ENCODE measurements around the gene RBM24. TPM values are rescaled to one million over a fixed set of nuclear protein-coding genes. Genes with fewer than 3 reads are reported as not detected.

RBM24 gene
- total and polyA plus RNA-seq, 7 donors, result 1.3 to 34.1 (median 8.3) TPM

DNA sequence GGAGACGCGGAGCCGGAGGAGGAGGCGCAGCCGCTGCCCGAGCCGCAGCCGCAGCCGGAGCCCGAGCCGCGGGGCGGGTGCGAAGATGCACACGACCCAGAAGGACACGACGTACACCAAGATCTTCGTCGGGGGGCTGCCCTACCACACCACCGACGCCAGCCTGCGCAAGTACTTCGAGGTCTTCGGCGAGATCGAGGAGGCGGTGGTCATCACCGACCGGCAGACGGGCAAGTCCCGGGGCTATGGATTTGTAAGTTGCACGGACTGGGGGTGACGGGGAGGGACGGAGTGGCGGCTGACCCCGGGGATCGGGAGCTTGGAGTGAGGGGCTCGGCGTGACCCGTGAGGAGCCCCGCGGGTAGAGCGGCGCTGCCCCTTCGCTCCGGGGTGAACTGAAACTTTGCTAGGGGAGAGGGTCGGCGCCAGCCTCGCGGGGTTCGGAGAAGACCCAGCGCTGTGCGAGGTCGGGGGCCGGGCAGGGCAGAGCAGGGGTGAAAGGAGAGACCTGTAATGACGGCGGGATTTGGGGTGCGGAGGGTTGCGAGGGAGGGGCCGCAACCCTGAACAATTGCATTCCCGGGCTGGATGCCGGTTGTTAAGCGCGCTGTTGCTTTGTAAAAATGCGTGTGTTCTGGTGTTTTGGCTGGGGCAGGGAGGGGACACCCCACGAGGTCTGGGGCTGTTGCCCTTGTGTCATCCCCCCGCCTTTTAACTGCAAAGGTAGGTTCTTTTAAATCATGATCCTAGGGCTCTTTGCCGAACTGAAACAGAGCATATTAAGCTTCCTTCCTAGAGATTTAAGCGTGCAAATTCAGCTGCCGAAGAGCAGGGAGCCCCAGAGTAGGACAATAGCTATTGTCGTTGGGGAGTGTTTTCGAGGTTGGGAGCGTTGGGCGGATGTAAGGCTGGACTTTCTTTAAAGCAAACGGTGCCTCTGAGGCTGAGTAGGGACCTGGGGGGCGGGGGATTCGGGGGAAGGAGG, 628 bp downstream of the RBM24 start:
- Histone ChIP-seq H3K9me3 (no peaks in the 10 kb centered on the region), H3K27me3 (no peaks in the 10 kb centered on the region), H3K36me3 (peaks cover 0 to 19% (median 0%) of the 10 kb centered on the region in 4 donors), H3K27ac (peak overlapping the region; percentile 92 to 95 (median 94)), H3K4me1 (peaks cover 0 to 74% (median 38%) of the 10 kb centered on the region in 4 donors), H3K4me3 (peak overlapping the region; percentile 80 to 93 (median 89))
- TF ChIP-seq, protein P1, sequence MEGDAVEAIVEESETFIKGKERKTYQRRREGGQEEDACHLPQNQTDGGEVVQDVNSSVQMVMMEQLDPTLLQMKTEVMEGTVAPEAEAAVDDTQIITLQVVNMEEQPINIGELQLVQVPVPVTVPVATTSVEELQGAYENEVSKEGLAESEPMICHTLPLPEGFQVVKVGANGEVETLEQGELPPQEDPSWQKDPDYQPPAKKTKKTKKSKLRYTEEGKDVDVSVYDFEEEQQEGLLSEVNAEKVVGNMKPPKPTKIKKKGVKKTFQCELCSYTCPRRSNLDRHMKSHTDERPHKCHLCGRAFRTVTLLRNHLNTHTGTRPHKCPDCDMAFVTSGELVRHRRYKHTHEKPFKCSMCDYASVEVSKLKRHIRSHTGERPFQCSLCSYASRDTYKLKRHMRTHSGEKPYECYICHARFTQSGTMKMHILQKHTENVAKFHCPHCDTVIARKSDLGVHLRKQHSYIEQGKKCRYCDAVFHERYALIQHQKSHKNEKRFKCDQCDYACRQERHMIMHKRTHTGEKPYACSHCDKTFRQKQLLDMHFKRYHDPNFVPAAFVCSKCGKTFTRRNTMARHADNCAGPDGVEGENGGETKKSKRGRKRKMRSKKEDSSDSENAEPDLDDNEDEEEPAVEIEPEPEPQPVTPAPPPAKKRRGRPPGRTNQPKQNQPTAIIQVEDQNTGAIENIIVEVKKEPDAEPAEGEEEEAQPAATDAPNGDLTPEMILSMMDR (IDR thresholded peaks at IDR 0.05), result no peak
- peak in 2 of 4 donors; percentile 20 to 35 for TF ChIP-seq POLR2AphosphoS5 (IDR thresholded peaks at IDR 0.05)
- peak; percentile 68 for DNase-seq
- intact Hi-C loops (cut with DNase I), result loop anchor here (2.0 to 5.0 kb wide), 4 partner anchors 113 to 321 kb away; partner anchors contain the start of gene FAM8A1
- WGBS, 2 donors, result 2 to 3% methylated on average over 77 of the region's 77 CpGs

DNA sequence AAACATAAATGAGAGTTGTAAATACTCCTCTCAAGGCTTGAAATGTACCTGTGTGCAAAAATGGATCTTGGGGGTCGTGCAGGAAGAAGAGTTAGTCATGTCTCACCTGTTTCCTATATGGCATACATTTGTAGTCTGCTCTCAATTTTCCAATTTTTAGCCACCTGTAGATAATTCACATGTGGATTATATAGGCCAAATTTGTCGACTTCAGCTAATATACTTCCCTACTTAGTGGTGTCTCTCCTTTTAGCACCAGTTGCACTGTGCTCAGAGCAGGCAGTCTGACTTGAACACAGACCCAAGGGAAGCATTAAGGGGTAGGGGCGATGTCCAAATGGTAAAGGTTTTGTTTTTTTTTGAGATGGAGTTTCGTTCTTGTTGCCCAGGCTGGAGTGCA, 1.9 kb downstream of the RBM24 start:
- WGBS, 2 donors, result 94% methylated on average over 4 of the region's 4 CpGs
- TF ChIP-seq POLR2A (IDR thresholded peaks at IDR 0.05), result no peak
- TF ChIP-seq, protein P1 (IDR thresholded peaks at IDR 0.05), result no peak
- TF ChIP-seq POLR2AphosphoS5 (IDR thresholded peaks at IDR 0.05), result no peak
- TF ChIP-seq EP300 (IDR thresholded peaks at IDR 0.05), result no peak
- H3K27me3 ChIP-seq, result no peaks in the 10 kb centered on the region
- intact Hi-C loops (cut with DNase I), result loop anchor here (5.0 kb wide), 1 partner anchor 319 kb away; the partner anchor contains the start of gene FAM8A1
- peaks cover 0 to 64% (median 33%) of the 10 kb centered on the region in 4 donors for H3K4me1 ChIP-seq
- no peaks in the 10 kb centered on the region for H3K9me3 ChIP-seq
- peaks cover 0 to 19% (median 1%) of the 10 kb centered on the region in 4 donors for H3K36me3 ChIP-seq
- peak overlapping the region; percentile 92 to 95 (median 94) for H3K27ac ChIP-seq
- peak overlapping the region; percentile 80 to 93 (median 89) for H3K4me3 ChIP-seq
- DNase-seq, result no peak

DNA sequence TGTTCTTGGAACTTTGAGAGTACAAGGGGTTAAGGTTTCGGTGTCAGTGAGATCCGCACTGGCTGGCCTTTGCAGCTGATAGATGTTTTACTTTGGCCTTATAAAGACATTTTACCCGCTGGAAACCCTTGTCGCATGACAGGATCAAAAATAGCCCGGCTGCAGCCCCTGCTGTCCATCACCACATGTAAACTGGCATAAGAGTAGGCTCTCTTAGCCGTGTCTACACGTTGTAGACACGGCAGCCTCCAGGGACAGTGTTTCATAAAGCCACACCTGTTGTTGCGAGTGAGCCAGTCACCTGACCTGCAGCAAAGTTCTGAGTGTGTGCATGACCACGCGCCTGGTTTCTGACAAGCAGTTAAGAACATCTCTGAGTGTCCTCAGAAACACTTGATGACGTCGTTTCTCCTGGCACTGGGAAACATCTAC, 8.5 kb downstream of the RBM24 start:
- peak in 1 of 2 donors; percentile 10 for TF ChIP-seq POLR2A (IDR thresholded peaks at IDR 0.05)
- peak; percentile 82 to 99 (median 88) for TF ChIP-seq EP300 (IDR thresholded peaks at IDR 0.05)
- TF ChIP-seq POLR2AphosphoS5 (IDR thresholded peaks at IDR 0.05), result peak; percentile 67 to 94 (median 79)
- TF ChIP-seq, protein P1 (IDR thresholded peaks at IDR 0.05), result no peak
- Histone ChIP-seq H3K27ac (peak overlapping the region; percentile 76 to 83 (median 79)), H3K4me3 (peak overlapping the region in 3 of 4 donors; percentile 3 to 16 (median 4)), H3K36me3 (peaks cover 0 to 43% (median 10%) of the 10 kb centered on the region in 4 donors), H3K27me3 (no peaks in the 10 kb centered on the region), H3K9me3 (no peaks in the 10 kb centered on the region), H3K4me1 (peaks cover 0 to 45% (median 30%) of the 10 kb centered on the region in 4 donors)
- DNase-seq, result peak; percentile 93
- intact Hi-C loops (cut with DNase I), result no loop called here
- WGBS, 2 donors, result 45 to 74% methylated on average over 13 of the region's 13 CpGs

DNA sequence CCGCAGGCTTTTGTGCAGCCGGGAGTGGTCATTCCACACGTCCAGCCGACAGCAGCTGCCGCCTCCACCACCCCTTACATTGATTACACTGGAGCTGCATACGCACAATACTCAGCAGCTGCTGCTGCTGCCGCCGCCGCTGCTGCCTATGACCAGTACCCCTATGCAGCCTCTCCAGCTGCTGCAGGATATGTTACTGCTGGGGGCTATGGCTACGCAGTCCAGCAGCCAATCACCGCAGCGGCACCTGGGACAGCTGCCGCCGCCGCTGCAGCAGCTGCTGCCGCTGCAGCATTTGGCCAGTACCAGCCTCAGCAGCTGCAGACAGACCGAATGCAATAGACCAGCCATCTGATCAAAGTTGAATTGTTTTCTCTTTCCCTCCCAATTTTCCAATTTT, 10.6 kb downstream of the RBM24 start:
- Histone ChIP-seq H3K4me3 (no peak overlapping the region), H3K27me3 (no peaks in the 10 kb centered on the region), H3K9me3 (no peaks in the 10 kb centered on the region), H3K36me3 (peaks cover 0 to 29% (median 10%) of the 10 kb centered on the region in 4 donors), H3K27ac (peak overlapping the region; percentile 16 to 83 (median 78)), H3K4me1 (peaks cover 0 to 31% (median 24%) of the 10 kb centered on the region in 4 donors)
- TF ChIP-seq POLR2A (IDR thresholded peaks at IDR 0.05) (no peak), EP300 (IDR thresholded peaks at IDR 0.05) (no peak), POLR2AphosphoS5 (IDR thresholded peaks at IDR 0.05) (no peak)
- TF ChIP-seq, protein P1 (IDR thresholded peaks at IDR 0.05), result no peak
- WGBS, 2 donors, result 83 to 86% methylated on average over 17 of the region's 17 CpGs
- intact Hi-C loops (cut with DNase I), result no loop called here
- DNase-seq, result no peak

All from sigmoid colon (tissue), 7 donors.